SJSA1 (cell line): ENCODE results near the gene PHLDA3. TPM values are rescaled to one million over a fixed set of nuclear protein-coding genes. Genes with fewer than 3 reads are reported as not detected.

ENCODE experiments used
- DNase-seq, 2 experiments: peaks; one replicate each; pipeline ENCODE4 v3.0.0-alpha.2; 2015 to 2020; ENCODE audit warnings: low spot score in 2 of 2, low read depth in 1 of 2
- H3K27ac ChIP-seq: fragments of 250-450 bp; sonication (Bioruptor Pico); 2 replicates; pipeline ENCODE4 v1.5.1; 2020; ENCODE audit warnings: mild to moderate bottlenecking, moderate library complexity
- H3K27me3 ChIP-seq: fragments of 250-450 bp; sonication (Bioruptor Pico); replicated peaks from 2 replicates; pipeline ENCODE4 v1.5.1; 2020; ENCODE audit warnings: mild to moderate bottlenecking, moderate library complexity
- H3K36me3 ChIP-seq: fragments of 250-450 bp; sonication (Bioruptor Pico); 2 replicates; pipeline ENCODE4 v1.5.1; 2020; ENCODE audit warnings: mild to moderate bottlenecking
- H3K4me1 ChIP-seq: fragments of 250-450 bp; sonication (Bioruptor Pico); replicated peaks from 2 replicates; pipeline ENCODE4 v1.6.1; 2021; ENCODE audit warnings: mild to moderate bottlenecking
- H3K4me3 ChIP-seq: fragments of 250-450 bp; sonication (Bioruptor Pico); 2 replicates; pipeline ENCODE4 v1.5.1; 2020; ENCODE audit warnings: mild to moderate bottlenecking
- H3K9me3 ChIP-seq: fragments of 250-450 bp; sonication (Bioruptor Pico); replicated peaks from 2 replicates; pipeline ENCODE4 v1.5.1; 2020; ENCODE audit warnings: mild to moderate bottlenecking
- total RNA-seq: library from RNA; depleted of rRNA; stranded (reverse); fragments of >200 nt; shearing (Covaris generic); gene quantifications from 2 replicates; pipeline ENCODE4 v1.2.3, GENCODE V29; 2014; rRNA removed

The PHLDA3 gene
- total RNA-seq, result 36.7 and 75.0 TPM in 2 replicates

- peaks cover 25% of the 10 kb centered on the region for H3K4me1 ChIP-seq
- DNase-seq, result peak; percentile 75 to 92
- peaks cover 41% of the 10 kb centered on the region for H3K36me3 ChIP-seq
- H3K4me3 ChIP-seq, result peak within 1 kb of the TSS; percentile 86
- peak within 1 kb of the TSS; percentile 3; the same call in 1 of the 2 replicates for H3K27ac ChIP-seq
- H3K9me3 ChIP-seq, result no peaks in the 10 kb centered on the region
- no peaks in the 10 kb centered on the region for H3K27me3 ChIP-seq
Measured at GRCh38 chr1:201468844-201469644, at the start of gene PHLDA3. Gene PHLDA3 (minus strand): TSS chr1:201469188. CDS start chr1:201468786, 402 bp downstream.

GRCh38 chr1:201518071-201518470 lies 49.1 kb upstream of the PHLDA3 start:
- H3K4me1 ChIP-seq, result peaks cover 4% of the 10 kb centered on the region
- DNase-seq, result no peak

GRCh38 chr1:201517631-201518030 lies 48.6 kb upstream of the PHLDA3 start:
- DNase-seq, result no peak
- Histone ChIP-seq H3K36me3 (no peaks in the 10 kb centered on the region), H3K27me3 (no peaks in the 10 kb centered on the region), H3K9me3 (no peaks in the 10 kb centered on the region), H3K4me3 (no peak overlapping the region), H3K4me1 (peaks cover 7% of the 10 kb centered on the region), H3K27ac (no peak overlapping the region)

More at GRCh38 chr1:201518071-201518470, 49.1 kb upstream of the PHLDA3 start:
- H3K27me3 ChIP-seq, result no peaks in the 10 kb centered on the region
- H3K36me3 ChIP-seq, result no peaks in the 10 kb centered on the region
- no peak overlapping the region for H3K27ac ChIP-seq
- no peak overlapping the region for H3K4me3 ChIP-seq
- no peaks in the 10 kb centered on the region for H3K9me3 ChIP-seq

- DNase-seq, result no peak
- H3K27ac ChIP-seq, result no peak overlapping the region
- H3K27me3 ChIP-seq, result no peaks in the 10 kb centered on the region
- H3K4me1 ChIP-seq, result peaks cover 10% of the 10 kb centered on the region
- no peaks in the 10 kb centered on the region for H3K36me3 ChIP-seq
- no peaks in the 10 kb centered on the region for H3K9me3 ChIP-seq
- no peak overlapping the region for H3K4me3 ChIP-seq
Measured at GRCh38 chr1:201516511-201517127, 47.6 kb upstream of the PHLDA3 start.

GRCh38 chr1:201515895-201516294 lies 46.9 kb upstream of the PHLDA3 start:
- no peaks in the 10 kb centered on the region for H3K27me3 ChIP-seq
- H3K9me3 ChIP-seq, result no peaks in the 10 kb centered on the region
- H3K27ac ChIP-seq, result no peak overlapping the region
- no peak overlapping the region for H3K4me3 ChIP-seq
- H3K36me3 ChIP-seq, result no peaks in the 10 kb centered on the region
- peaks cover 10% of the 10 kb centered on the region for H3K4me1 ChIP-seq
- no peak for DNase-seq

- DNase-seq, result no peak
- Histone ChIP-seq H3K4me3 (no peak overlapping the region), H3K27ac (no peak overlapping the region), H3K36me3 (no peaks in the 10 kb centered on the region), H3K4me1 (peaks cover 10% of the 10 kb centered on the region), H3K9me3 (no peaks in the 10 kb centered on the region), H3K27me3 (no peaks in the 10 kb centered on the region)
Measured at GRCh38 chr1:201515062-201515750, 46.2 kb upstream of the PHLDA3 start.

- Histone ChIP-seq H3K9me3 (no peaks in the 10 kb centered on the region), H3K4me3 (no peak overlapping the region), H3K4me1 (peaks cover 15% of the 10 kb centered on the region), H3K27me3 (no peaks in the 10 kb centered on the region), H3K36me3 (no peaks in the 10 kb centered on the region), H3K27ac (no peak overlapping the region)
- no peak for DNase-seq
Measured at GRCh38 chr1:201514466-201514865, 45.5 kb upstream of the PHLDA3 start.

GRCh38 chr1:201513498-201514243 lies 44.7 kb upstream of the PHLDA3 start:
- Histone ChIP-seq H3K9me3 (no peaks in the 10 kb centered on the region), H3K27ac (peak overlapping the region; percentile 55), H3K4me1 (peaks cover 23% of the 10 kb centered on the region), H3K36me3 (no peaks in the 10 kb centered on the region), H3K4me3 (no peak overlapping the region), H3K27me3 (no peaks in the 10 kb centered on the region)
- no peak for DNase-seq

GRCh38 chr1:201511941-201512539 lies 43.1 kb upstream of the PHLDA3 start:
- no peak overlapping the region for H3K4me3 ChIP-seq
- no peak for DNase-seq

GRCh38 chr1:201511396-201511940 lies 42.5 kb upstream of the PHLDA3 start:
- no peak for DNase-seq
- Histone ChIP-seq H3K27ac (no peak overlapping the region), H3K36me3 (peaks cover 4% of the 10 kb centered on the region), H3K9me3 (no peaks in the 10 kb centered on the region), H3K4me1 (peaks cover 40% of the 10 kb centered on the region), H3K4me3 (no peak overlapping the region), H3K27me3 (no peaks in the 10 kb centered on the region)

More at GRCh38 chr1:201511941-201512539, 43.1 kb upstream of the PHLDA3 start:
- Histone ChIP-seq H3K27me3 (no peaks in the 10 kb centered on the region), H3K9me3 (no peaks in the 10 kb centered on the region), H3K27ac (no peak overlapping the region), H3K36me3 (no peaks in the 10 kb centered on the region), H3K4me1 (peaks cover 39% of the 10 kb centered on the region)

GRCh38 chr1:201510734-201511133 lies 41.7 kb upstream of the PHLDA3 start:
- Histone ChIP-seq H3K27ac (no peak overlapping the region), H3K36me3 (peaks cover 6% of the 10 kb centered on the region), H3K4me1 (peaks cover 42% of the 10 kb centered on the region), H3K27me3 (no peaks in the 10 kb centered on the region), H3K4me3 (no peak overlapping the region), H3K9me3 (no peaks in the 10 kb centered on the region)
- DNase-seq, result no peak

- Histone ChIP-seq H3K4me1 (peaks cover 52% of the 10 kb centered on the region), H3K9me3 (no peaks in the 10 kb centered on the region), H3K4me3 (no peak overlapping the region), H3K27ac (no peak overlapping the region; the same call in 1 of the 2 replicates), H3K36me3 (peaks cover 13% of the 10 kb centered on the region), H3K27me3 (no peaks in the 10 kb centered on the region)
- DNase-seq, result no peak
Measured at GRCh38 chr1:201509601-201510374, 40.8 kb upstream of the PHLDA3 start.
